Endometrial microvascular endothelial cells (primary cell): ENCODE results near the gene GPC3. TPM values are rescaled to one million over a fixed set of nuclear protein-coding genes. Genes with fewer than 3 reads are reported as not detected.

Experiments used
- in situ Hi-C: cut with HindIII; loops from 2 replicates; pipeline ENCODE4 v1.10.0; 2017; ENCODE audit warnings: low sequenced_read_pairs, low pct_unique_long_range_greater_than_20kb; ENCODE audit errors: inconsistent ontology term
- total RNA-seq: library from RNA; depleted of rRNA; stranded (reverse); fragments of >200 nt; gene quantifications from one replicate; pipeline ENCODE4 v1.2.3, GENCODE V29; 2015; ENCODE audit errors: inconsistent ontology term

GPC3 gene
- total RNA-seq, 1 donor from 2014 or later, result not detected

GRCh38 chrX:133947022-133947421 lies 38.4 kb downstream of the GPC3 start:
- in situ Hi-C loops, result no loop called here

- in situ Hi-C loops, result no loop called here
Measured at GRCh38 chrX:133943507-133943906, 41.9 kb downstream of the GPC3 start.

GRCh38 chrX:133939655-133940302 lies 45.6 kb downstream of the GPC3 start:
- in situ Hi-C loops, result no loop called here

- in situ Hi-C loops, result no loop called here
Measured at GRCh38 chrX:133938530-133938929, 46.9 kb downstream of the GPC3 start.

- in situ Hi-C loops, result no loop called here
Measured at GRCh38 chrX:133937022-133937421, 48.4 kb downstream of the GPC3 start.

GRCh38 chrX:133935076-133935475 lies 50.3 kb downstream of the GPC3 start:
- in situ Hi-C loops, result no loop called here

GRCh38 chrX:133933316-133933715 lies 52.1 kb downstream of the GPC3 start:
- in situ Hi-C loops, result no loop called here

GRCh38 chrX:133929836-133930464 lies 55.4 kb downstream of the GPC3 start:
- in situ Hi-C loops, result no loop called here

- in situ Hi-C loops, result no loop called here
Measured at GRCh38 chrX:133928365-133928764, 57.0 kb downstream of the GPC3 start.

GRCh38 chrX:133926809-133927208 lies 58.6 kb downstream of the GPC3 start:
- in situ Hi-C loops, result no loop called here

GRCh38 chrX:133926099-133926498 lies 59.3 kb downstream of the GPC3 start:
- in situ Hi-C loops, result no loop called here

GRCh38 chrX:133924548-133924947 lies 60.8 kb downstream of the GPC3 start:
- in situ Hi-C loops, result no loop called here

- in situ Hi-C loops, result no loop called here
Measured at GRCh38 chrX:133923548-133923947, 61.8 kb downstream of the GPC3 start.

GRCh38 chrX:133923113-133923512 lies 62.3 kb downstream of the GPC3 start:
- in situ Hi-C loops, result no loop called here

GRCh38 chrX:133922390-133922771 lies 63.0 kb downstream of the GPC3 start:
- in situ Hi-C loops, result no loop called here

GRCh38 chrX:133921764-133922389 lies 63.5 kb downstream of the GPC3 start:
- in situ Hi-C loops, result no loop called here

GRCh38 chrX:133921086-133921485 lies 64.3 kb downstream of the GPC3 start:
- in situ Hi-C loops, result no loop called here

- in situ Hi-C loops, result no loop called here
Measured at GRCh38 chrX:133918361-133918771, 67.0 kb downstream of the GPC3 start.

GRCh38 chrX:133916984-133917722 lies 68.2 kb downstream of the GPC3 start:
- in situ Hi-C loops, result no loop called here
